ENCODE data around the gene GAD2.

Gene GAD2

DNA sequence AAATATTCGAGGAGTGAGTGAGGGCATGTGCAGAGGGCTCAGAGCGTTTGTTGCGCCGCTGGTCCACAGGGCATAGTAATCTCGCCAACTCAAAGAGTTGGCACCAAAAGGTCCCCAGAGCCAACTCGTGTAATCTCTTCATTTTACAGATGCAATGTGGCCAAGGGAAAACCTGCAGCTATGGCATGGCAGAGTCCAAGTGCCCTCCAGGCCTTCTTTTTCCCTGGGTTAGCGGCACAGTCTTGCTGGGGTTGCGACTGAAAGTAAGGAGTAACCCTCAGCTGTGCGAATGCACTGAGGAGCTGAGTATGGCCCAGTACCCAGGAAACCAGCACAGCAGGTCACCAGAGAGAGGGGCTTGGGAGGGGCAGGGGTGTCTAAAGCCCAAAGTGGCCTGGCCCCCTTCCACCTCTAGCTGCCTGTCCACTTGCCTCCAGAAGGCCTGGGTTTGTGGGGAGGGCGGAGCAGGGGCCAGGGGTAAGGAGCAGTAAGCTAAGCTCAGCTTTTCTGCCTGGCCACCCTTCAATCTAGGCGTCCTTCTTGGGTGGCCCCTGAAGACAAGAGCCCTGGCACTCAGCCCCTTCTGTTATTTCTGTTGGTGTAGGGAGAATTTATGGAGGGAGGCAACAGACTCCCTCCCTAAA lies 3.3 kb upstream of the GAD2 start:
- Histone ChIP-seq H3K4me3 (ENCODE audit: low read depth, low read length) (no peak overlapping the region), H3K9ac (ENCODE audit: low read length) (no peak overlapping the region), H3K4me1 (ENCODE audit: control insufficient read depth in 1 of 2, insufficient read depth in 2 of 2, low read length in 2 of 2) (peaks cover 14 to 15% of the 10 kb centered on the region in 2 experiments), H3K18ac (ENCODE audit: low read length) (no peak overlapping the region), H4K12ac (ENCODE audit: low read depth, low read length) (no peak overlapping the region), H4K8ac (ENCODE audit: low read depth, low read length) (no peak overlapping the region), H3K4me2 (ENCODE audit: low read length) (no peak overlapping the region), H3K4ac (ENCODE audit: low read depth, low read length) (no peak overlapping the region), H3K27me3 (ENCODE audit: insufficient read depth, low read length) (peaks cover 77% of the 10 kb centered on the region), H4K91ac (ENCODE audit: low read depth, low read length) (no peak overlapping the region), H3K79me1 (ENCODE audit: low read length) (no peaks in the 10 kb centered on the region), H3K36me3 (ENCODE audit: control insufficient read depth in 1 of 2, insufficient read depth in 2 of 2, low read length in 2 of 2) (no peaks in the 10 kb centered on the region), H3K9me3 (ENCODE audit: insufficient read depth, low read depth, low read length) (peaks cover 7% of the 10 kb centered on the region), H2AK5ac (ENCODE audit: low read length) (no peak overlapping the region), H2BK12ac (ENCODE audit: low read length) (no peak overlapping the region), H3K23ac (ENCODE audit: low read length) (peak overlapping the region; percentile 24), H3K79me2 (ENCODE audit: control insufficient read depth, insufficient read depth, low read length, poor library complexity) (no peaks in the 10 kb centered on the region), H3K27ac (ENCODE audit: low read depth, low read length) (no peak overlapping the region), H2BK120ac (ENCODE audit: insufficient read depth, low read length, poor library complexity) (no peak overlapping the region), H2BK5ac (ENCODE audit: low read depth, low read length, poor library complexity) (no peak overlapping the region), H3K14ac (ENCODE audit: low read length) (no peak overlapping the region), H2AFZ (ENCODE audit: insufficient read depth, low read length, poor library complexity) (no peak overlapping the region)
- no peak for DNase-seq
- no CpG with 5 or more reads among the region's 11 CpGs for WGBS (ENCODE audit: extremely low coverage, insufficient coverage, insufficient read length)

DNA sequence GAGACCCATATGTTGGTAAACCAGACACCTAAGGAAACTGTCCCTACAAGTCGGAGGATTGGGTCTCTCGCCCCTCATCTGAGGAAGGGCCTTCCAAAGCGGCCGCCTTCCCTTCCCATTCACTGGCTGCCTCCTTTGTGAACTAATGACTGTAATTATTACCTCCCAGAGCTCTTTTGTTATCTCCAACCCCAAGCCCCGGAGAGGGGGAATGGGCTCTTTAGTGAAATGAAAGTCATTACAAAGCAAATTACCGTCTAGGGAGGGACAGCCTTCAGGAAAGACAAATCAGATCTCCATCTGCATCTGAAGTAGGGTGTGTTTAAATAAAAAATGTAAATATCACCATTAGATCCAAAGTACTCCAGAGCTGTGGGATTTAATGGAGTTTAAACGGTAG lies 2.6 kb upstream of the GAD2 start:
- no peak overlapping the region for H2BK12ac ChIP-seq (ENCODE audit: low read length)
- H3K4me1 ChIP-seq (ENCODE audit: control insufficient read depth in 1 of 2, insufficient read depth in 2 of 2, low read length in 2 of 2) = peaks cover 14 to 15% of the 10 kb centered on the region in 2 experiments
- no peak overlapping the region for H2BK5ac ChIP-seq (ENCODE audit: low read depth, low read length, poor library complexity)
- no peak overlapping the region for H3K18ac ChIP-seq (ENCODE audit: low read length)
- H3K79me2 ChIP-seq (ENCODE audit: control insufficient read depth, insufficient read depth, low read length, poor library complexity) = no peaks in the 10 kb centered on the region
- no peak overlapping the region for H3K14ac ChIP-seq (ENCODE audit: low read length)
- no peak for DNase-seq
- no peak overlapping the region for H3K9ac ChIP-seq (ENCODE audit: low read length)
- no peak overlapping the region for H4K91ac ChIP-seq (ENCODE audit: low read depth, low read length)
- no peak overlapping the region for H3K4ac ChIP-seq (ENCODE audit: low read depth, low read length)
- no peak overlapping the region for H4K12ac ChIP-seq (ENCODE audit: low read depth, low read length)
- H2AK5ac ChIP-seq (ENCODE audit: low read length) = no peak overlapping the region
- no peak overlapping the region for H2BK120ac ChIP-seq (ENCODE audit: insufficient read depth, low read length, poor library complexity)
- no peaks in the 10 kb centered on the region for H3K36me3 ChIP-seq (ENCODE audit: control insufficient read depth in 1 of 2, insufficient read depth in 2 of 2, low read length in 2 of 2)
- no peak overlapping the region for H3K4me2 ChIP-seq (ENCODE audit: low read length)
- peaks cover 79% of the 10 kb centered on the region for H3K27me3 ChIP-seq (ENCODE audit: insufficient read depth, low read length)
- no peak overlapping the region for H4K8ac ChIP-seq (ENCODE audit: low read depth, low read length)
- no CpG with 5 or more reads among the region's 7 CpGs for WGBS (ENCODE audit: extremely low coverage, insufficient coverage, insufficient read length)
- H3K23ac ChIP-seq (ENCODE audit: low read length) = no peak overlapping the region
- H3K27ac ChIP-seq (ENCODE audit: low read depth, low read length) = no peak overlapping the region
- no peak overlapping the region for H2AFZ ChIP-seq (ENCODE audit: insufficient read depth, low read length, poor library complexity)
- no peak overlapping the region for H3K4me3 ChIP-seq (ENCODE audit: low read depth, low read length)
- H3K9me3 ChIP-seq (ENCODE audit: insufficient read depth, low read depth, low read length) = peaks cover 7% of the 10 kb centered on the region
- H3K79me1 ChIP-seq (ENCODE audit: low read length) = no peaks in the 10 kb centered on the region

DNA sequence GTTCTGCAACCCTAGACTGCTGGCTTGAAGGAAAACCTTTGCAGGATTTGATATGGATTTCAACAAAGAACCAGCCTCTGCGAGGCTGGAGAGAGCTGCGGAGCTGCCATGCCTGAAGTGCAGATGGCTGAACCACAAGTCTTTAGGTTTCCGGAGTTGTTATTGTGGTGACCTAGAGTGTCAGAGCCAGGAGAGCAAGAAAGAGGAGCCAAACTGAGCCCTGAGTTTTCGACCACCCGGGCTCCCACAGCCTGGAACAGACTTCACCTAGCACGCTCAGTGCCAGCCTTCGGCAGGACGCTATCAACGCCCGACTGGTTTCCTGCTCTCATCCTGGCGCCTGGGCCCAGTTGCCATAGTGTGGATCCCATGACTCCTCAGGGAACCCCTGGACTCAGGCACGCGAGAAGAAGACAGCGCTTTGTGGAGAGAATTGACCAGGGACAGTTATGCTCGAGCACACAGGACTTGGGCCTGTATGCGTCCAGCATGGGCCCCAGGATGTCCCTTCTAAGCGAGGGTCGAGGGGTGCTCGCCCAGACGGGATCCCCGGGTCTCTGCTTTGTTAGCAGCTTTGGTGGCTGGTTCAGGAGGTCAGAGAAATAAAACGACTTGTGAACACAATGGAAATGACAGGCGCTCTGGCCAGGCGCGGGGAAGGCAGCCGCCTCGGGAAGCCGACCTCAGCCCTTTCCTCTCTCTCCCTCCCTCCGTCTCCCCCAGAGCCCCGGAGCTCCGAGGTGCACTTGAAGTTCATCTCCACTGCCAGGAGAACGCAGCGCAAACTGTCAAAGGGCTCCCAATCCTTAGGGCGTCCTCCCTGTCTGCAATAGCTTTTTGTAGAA lies 1.8 kb upstream of the GAD2 start:
- no CpG with 5 or more reads among the region's 34 CpGs for WGBS (ENCODE audit: extremely low coverage, insufficient coverage, insufficient read length)
- H3K9me3 ChIP-seq (ENCODE audit: insufficient read depth, low read depth, low read length) = peaks cover 7% of the 10 kb centered on the region
- DNase-seq = no peak
- no peak overlapping the region for H3K4me3 ChIP-seq (ENCODE audit: low read depth, low read length)
- no peak overlapping the region for H3K4ac ChIP-seq (ENCODE audit: low read depth, low read length)
- no peak overlapping the region for H2BK120ac ChIP-seq (ENCODE audit: insufficient read depth, low read length, poor library complexity)
- H2BK5ac ChIP-seq (ENCODE audit: low read depth, low read length, poor library complexity) = no peak overlapping the region
- no peak overlapping the region for H3K18ac ChIP-seq (ENCODE audit: low read length)
- peaks cover 14 to 15% of the 10 kb centered on the region in 2 experiments for H3K4me1 ChIP-seq (ENCODE audit: control insufficient read depth in 1 of 2, insufficient read depth in 2 of 2, low read length in 2 of 2)
- no peak overlapping the region for H4K12ac ChIP-seq (ENCODE audit: low read depth, low read length)
- H3K79me1 ChIP-seq (ENCODE audit: low read length) = no peaks in the 10 kb centered on the region
- H2AK5ac ChIP-seq (ENCODE audit: low read length) = no peak overlapping the region
- H4K91ac ChIP-seq (ENCODE audit: low read depth, low read length) = no peak overlapping the region
- no peaks in the 10 kb centered on the region for H3K79me2 ChIP-seq (ENCODE audit: control insufficient read depth, insufficient read depth, low read length, poor library complexity)
- H3K9ac ChIP-seq (ENCODE audit: low read length) = no peak overlapping the region
- H3K4me2 ChIP-seq (ENCODE audit: low read length) = no peak overlapping the region
- no peak overlapping the region for H2BK12ac ChIP-seq (ENCODE audit: low read length)
- H3K27me3 ChIP-seq (ENCODE audit: insufficient read depth, low read length) = peaks cover 84% of the 10 kb centered on the region
- H4K8ac ChIP-seq (ENCODE audit: low read depth, low read length) = no peak overlapping the region
- H3K27ac ChIP-seq (ENCODE audit: low read depth, low read length) = no peak overlapping the region
- no peak overlapping the region for H3K23ac ChIP-seq (ENCODE audit: low read length)
- H2AFZ ChIP-seq (ENCODE audit: insufficient read depth, low read length, poor library complexity) = no peak overlapping the region
- H3K14ac ChIP-seq (ENCODE audit: low read length) = no peak overlapping the region
- no peaks in the 10 kb centered on the region for H3K36me3 ChIP-seq (ENCODE audit: control insufficient read depth in 1 of 2, insufficient read depth in 2 of 2, low read length in 2 of 2)

DNA sequence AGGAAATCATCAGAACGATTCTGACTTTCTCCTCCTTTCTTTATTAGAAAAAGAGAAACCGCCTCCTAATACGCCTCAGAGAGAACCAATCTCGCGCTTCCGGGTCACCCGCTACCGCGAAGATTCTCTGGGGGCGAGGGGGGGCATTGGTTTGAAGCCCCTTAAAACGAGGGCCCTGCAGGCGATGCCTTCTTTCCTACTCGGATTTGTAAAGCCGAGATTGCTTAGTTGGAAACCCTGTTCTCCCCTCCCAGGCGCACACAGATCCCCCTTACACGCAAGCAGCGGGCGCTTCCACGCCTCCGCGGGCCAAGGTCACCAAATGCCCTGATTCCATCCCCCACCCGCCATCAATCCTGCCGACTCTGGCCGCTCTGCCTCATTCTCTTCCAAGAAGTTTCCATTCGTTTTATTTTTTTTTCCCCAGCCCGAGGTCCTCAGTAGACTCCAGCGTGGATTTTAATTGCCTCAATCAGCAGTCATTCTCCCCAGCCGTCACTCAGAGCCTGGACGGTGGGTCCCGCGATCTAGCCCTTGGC lies 1.1 kb upstream of the GAD2 start:
- H4K91ac ChIP-seq (ENCODE audit: low read depth, low read length) = no peak overlapping the region
- no peak overlapping the region for H3K14ac ChIP-seq (ENCODE audit: low read length)
- no peak overlapping the region for H2BK5ac ChIP-seq (ENCODE audit: low read depth, low read length, poor library complexity)
- H3K27me3 ChIP-seq (ENCODE audit: insufficient read depth, low read length) = peaks cover 82% of the 10 kb centered on the region
- H3K4me2 ChIP-seq (ENCODE audit: low read length) = peak overlapping the region; percentile 58
- no peak overlapping the region for H3K23ac ChIP-seq (ENCODE audit: low read length)
- no peak overlapping the region for H3K4ac ChIP-seq (ENCODE audit: low read depth, low read length)
- H3K27ac ChIP-seq (ENCODE audit: low read depth, low read length) = no peak overlapping the region
- no peaks in the 10 kb centered on the region for H3K79me1 ChIP-seq (ENCODE audit: low read length)
- H3K79me2 ChIP-seq (ENCODE audit: control insufficient read depth, insufficient read depth, low read length, poor library complexity) = no peaks in the 10 kb centered on the region
- no peak overlapping the region for H2BK120ac ChIP-seq (ENCODE audit: insufficient read depth, low read length, poor library complexity)
- H3K9me3 ChIP-seq (ENCODE audit: insufficient read depth, low read depth, low read length) = peaks cover 7% of the 10 kb centered on the region
- no peak overlapping the region for H3K18ac ChIP-seq (ENCODE audit: low read length)
- H2BK12ac ChIP-seq (ENCODE audit: low read length) = no peak overlapping the region
- H4K12ac ChIP-seq (ENCODE audit: low read depth, low read length) = no peak overlapping the region
- no peak for DNase-seq
- H3K4me1 ChIP-seq (ENCODE audit: control insufficient read depth in 1 of 2, insufficient read depth in 2 of 2, low read length in 2 of 2) = peaks cover 14 to 15% of the 10 kb centered on the region in 2 experiments
- H3K9ac ChIP-seq (ENCODE audit: low read length) = no peak overlapping the region
- no peak overlapping the region for H4K8ac ChIP-seq (ENCODE audit: low read depth, low read length)
- no CpG with 5 or more reads among the region's 31 CpGs for WGBS (ENCODE audit: extremely low coverage, insufficient coverage, insufficient read length)
- no peaks in the 10 kb centered on the region for H3K36me3 ChIP-seq (ENCODE audit: control insufficient read depth in 1 of 2, insufficient read depth in 2 of 2, low read length in 2 of 2)
- no peak overlapping the region for H2AK5ac ChIP-seq (ENCODE audit: low read length)
- no peak overlapping the region for H3K4me3 ChIP-seq (ENCODE audit: low read depth, low read length)
- no peak overlapping the region for H2AFZ ChIP-seq (ENCODE audit: insufficient read depth, low read length, poor library complexity)
